Stimulated activated CD4-positive, alpha-beta T cell treated with anti-CD3 and anti-CD28 coated beads, Interleukin-15, amount 100 ng/mL, for 24 hours (primary cell): Measurements from ENCODE around the gene SPTBN1.

ENCODE experiments used
- DNase-seq: peaks from one replicate; pipeline ENCODE4 v3.0.0-alpha.2; 2020

The SPTBN1 gene

DNA sequence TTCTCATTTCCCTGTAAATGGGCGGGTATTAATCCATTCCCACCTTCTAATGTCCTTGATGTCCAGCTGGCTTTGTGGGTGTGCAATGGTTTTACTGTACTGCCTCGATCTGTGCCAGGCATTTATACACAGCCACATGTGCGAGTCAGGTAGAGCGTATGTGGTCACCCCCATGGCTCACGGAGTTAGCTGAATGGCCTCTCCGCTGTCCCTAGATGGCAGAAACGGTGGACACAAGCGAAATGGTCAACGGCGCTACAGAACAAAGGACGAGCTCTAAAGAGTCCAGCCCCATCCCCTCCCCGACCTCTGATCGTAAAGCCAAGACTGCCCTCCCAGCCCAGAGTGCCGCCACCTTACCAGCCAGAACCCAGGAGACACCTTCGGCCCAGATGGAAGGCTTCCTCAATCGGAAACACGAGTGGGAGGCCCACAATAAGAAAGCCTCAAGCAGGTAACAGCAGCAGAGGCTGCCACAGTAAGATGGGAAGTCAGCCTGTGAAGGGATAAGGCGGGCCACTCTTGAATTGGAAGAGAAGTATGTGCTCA lies 208.2 kb downstream of the SPTBN1 start:
- no peak for DNase-seq

DNA sequence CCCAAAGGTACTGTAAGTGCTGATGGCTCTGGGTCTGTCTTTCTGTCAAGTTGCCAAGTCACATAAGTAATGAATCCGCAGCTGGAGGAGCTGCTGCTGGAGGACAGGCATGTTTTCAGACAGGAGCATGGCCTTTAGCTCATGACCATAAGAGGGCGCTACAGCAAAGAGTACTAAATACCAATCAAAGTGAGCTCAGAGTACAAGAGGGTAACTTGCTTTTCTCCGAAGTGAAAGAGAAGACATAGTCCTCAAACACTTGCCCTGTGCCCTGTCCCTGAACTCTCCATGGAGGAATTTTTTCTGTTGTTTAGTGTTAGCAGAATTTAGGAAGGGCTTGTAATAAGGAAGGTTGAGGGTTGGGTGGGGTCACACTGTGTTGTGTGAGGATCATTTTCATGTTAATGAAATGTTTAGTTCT lies 209.3 kb downstream of the SPTBN1 start:
- DNase-seq = peak; percentile 61

DNA sequence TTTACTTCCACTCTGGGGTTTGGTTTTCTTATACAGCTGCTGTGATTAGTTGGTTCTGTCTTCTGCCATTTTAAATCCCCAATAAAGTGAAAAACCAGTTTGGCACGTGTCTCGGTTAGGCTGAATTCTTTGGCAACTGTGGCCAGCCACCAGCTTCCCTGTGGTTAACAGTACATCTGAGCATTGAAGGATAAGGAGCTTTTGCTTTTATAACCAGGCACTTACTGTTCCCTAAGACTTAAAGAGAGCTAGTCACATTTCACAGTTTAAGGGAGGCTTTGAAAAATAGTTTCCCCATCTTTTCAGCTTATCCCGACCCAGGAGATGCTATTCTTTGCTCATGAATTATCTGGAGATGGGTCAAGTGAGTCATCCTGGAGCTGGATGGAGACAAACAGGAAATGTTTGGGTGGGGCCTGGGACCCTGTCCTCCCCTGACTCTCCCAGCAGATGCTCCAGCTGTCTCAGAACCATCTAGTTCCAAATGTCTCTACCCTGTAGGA lies 210.1 kb downstream of the SPTBN1 start:
- no peak for DNase-seq

DNA sequence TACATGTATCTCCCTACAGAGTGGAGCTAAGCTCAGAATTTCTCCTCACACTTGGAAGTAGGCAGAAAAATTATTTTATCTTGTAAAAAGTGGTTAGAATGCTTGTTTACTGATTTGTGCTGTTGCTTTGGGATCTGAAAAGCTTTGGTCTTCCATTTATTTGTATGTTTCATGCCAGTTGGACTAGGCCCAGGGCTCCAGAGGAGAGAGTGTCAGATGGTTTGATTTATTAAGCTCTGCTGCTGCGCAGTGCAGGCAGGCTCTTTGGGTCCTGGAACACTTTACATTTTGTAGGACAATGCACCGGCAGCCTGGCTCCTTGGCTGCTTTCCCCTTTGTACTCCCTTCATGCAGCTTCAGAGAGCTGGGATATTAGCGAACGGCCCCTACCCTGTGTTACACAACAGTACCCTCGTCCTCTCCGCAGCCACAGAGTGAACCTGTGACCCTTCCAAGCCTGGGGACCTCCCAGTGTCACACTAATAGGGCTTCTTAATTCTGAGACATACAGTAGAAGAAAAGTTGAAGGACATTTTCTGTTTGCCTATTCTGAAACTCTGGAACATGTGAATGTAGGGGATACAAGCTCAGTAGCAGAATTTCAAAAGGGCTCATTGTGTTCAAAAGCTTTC lies 210.6 kb downstream of the SPTBN1 start:
- DNase-seq = no peak

DNA sequence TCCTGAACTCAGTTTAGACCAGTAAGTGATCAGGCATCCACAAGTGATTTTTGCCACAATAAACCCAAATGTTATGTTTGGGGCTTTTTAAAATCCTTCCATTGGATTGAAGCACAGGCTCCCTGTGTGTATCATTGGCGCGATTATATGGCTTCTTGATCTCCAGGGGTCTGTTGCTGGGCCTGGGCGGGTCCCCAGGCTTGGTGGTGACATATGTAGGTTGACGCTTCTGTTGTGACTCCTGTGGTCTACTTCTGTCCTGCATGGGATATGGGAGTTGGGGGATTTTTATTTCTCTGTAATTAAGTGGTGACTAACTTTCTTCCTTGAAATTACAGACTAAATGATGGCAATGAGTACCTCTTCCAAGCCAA lies 211.1 kb downstream of the SPTBN1 start:
- DNase-seq = no peak

DNA sequence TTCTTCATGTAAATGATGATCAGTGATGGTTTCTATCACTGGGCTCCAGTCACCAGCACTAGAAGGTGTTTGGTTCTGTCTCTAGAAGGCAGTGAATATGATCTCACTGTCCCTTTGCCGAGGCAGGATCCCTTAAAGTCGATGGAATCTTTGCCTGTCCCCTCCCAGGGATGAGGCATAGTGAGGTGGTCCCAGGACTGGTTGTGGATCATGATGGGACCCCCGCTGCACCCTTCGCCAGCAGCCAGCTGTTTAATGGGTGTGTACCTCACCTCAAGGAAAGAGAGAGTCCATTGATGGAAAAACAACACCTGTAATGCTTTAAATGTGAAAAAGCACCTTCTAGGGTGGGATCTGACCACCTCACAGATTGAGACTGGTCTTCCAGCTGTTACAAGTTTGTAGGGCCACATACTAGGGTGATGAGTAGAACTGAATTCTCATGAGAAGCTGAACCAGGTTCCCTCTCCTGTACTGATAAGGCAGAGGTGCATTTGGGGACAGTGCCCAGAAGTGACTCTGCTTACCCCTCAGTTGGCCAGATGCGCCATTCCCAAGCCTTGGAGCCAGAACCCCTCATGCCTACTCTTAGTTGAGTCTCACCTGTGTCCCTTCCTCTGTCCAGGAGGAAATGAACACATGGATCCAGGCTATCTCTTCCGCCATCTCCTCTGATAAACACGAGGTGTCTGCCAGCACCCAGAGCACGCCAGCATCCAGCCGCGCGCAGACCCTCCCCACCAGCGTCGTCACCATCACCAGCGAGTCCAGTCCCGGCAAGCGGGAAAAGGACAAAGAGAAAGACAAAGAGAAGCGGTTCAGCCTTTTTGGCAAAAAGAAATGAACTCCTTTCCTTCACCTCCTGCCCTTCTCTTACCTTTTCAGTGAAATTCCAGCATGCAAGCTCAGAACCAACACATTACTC lies 211.9 kb downstream of the SPTBN1 start:
- no peak for DNase-seq

DNA sequence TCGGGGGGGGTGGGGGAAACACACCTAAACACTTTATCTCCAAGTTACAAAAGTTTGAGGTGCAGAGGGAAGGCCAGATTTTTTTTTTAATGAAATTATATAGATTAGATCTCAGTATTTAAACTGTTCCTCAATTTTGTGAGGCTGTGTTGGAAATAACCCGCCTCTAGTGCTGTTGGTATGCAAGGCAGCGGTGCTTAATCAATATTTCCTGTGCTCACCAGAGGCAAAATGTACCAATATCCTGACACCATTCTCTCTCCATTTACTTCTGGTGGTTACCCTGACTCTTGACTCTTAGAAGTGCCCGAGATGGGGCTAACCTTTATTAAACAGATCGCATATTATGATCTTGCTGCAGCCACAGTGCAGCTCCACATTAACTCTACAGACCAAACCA lies 212.6 kb downstream of the SPTBN1 start:
- DNase-seq = no peak

DNA sequence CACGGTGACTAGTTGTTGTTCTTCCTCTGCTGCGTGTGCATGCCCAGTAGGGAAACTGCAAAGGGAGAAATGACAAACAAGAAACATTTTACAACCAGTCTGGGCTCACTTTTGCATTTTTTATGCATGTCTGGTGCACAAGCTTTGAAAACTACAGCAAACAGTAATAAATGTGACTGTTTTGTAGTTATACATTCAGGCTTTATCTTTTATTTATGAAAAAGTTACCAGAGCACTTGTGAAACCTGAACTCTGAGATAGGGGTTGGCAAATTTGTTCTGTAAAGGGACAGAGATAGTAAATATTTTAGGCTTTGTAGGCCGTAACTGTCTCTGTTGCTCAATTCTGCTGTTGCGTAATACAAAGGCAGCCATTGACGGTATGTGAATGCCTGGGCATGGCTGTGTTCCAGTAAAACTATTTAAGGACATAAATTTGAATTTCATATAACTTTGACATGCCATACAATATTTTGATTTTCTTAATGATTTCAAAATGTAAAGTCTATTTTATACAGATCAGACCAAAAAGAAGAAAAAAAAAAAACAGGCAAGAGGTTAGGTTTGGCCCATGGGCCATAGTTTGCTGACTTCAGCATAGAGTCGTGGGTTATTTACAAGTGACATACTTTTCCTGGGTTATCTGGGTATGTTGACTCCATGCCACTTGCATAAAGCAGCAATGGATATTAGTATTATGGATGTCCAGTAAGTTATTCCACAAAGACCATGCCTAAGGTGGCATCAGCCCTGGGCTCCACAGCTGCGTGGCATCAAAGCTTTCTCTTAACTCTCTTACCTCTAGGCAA lies 213.8 kb downstream of the SPTBN1 start:
- DNase-seq = no peak

DNA sequence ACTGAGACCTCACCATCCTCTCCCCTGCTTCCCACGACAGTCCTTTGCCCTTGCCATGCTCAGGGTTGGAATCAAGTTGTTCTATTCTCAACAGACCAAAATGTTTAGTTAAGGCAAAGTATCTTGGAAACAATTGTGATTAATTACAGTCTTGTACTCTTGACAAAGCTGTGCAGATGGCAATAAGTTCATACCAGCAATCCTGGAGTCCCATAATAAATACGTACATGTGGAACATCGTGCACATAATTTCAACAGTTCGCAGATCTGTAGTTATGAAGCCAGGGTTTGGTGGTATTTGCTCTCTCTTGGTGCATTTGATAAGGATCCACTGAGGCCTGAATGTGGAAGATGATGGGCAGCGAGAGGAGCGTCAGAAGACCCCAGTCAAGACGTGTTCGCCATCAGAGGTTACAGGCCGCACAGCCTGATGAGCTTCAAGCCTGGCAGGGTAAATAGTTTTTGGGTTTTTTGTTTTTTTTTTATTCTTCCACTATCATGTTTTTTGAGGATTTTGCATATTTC lies 214.4 kb downstream of the SPTBN1 start:
- DNase-seq = no peak

DNA sequence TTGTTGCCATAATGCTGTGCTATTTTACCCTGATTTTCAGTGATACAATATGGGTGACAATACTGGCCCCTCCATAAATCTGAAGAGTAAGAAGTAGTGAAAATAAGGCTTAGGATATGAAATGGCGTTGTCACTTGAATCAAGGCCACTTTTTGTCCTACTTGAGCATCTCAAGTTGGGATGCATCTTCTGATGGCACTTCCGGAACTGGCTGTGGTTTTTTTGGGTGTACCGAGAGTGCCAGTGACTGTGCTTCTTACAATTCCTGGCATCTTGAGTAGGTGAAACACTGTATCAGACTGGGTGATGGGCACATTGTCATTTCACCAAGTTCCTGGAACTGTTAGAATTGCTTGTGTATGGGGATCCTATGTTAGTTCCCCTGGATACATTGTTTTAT lies 214.9 kb downstream of the SPTBN1 start:
- DNase-seq = no peak

DNA sequence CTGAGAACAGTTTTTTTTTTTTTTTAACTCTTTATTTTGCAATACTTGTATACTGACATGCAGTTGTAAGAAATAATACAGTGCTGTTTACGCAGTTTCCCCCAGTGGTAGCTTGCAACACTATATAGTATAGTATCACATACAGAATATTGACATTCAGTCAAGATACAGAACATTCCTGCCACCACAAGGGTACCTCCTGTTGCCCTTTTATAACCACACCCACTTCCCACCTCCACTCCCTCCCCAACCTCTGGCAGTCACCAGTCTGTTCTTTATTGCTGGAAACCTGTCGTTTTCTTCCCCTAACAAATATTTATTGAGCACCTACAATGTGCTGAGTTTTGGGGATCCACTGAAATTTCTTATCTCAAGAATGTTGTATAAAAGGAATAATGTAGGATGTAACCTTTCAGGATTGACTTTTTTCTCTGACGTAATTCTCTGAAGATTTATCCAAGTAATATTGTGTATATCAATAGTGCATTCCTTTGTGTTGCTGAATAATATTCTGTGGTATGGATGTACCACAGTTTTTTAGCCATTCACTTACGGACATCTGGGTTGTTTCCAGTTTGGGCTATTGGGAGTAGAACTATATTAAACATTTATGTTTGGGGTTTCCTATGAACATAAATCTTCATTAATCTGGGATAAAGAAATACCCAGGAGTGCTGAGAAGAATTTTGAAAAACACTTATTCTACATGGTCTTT lies 215.9 kb downstream of the SPTBN1 start:
- no peak for DNase-seq

DNA sequence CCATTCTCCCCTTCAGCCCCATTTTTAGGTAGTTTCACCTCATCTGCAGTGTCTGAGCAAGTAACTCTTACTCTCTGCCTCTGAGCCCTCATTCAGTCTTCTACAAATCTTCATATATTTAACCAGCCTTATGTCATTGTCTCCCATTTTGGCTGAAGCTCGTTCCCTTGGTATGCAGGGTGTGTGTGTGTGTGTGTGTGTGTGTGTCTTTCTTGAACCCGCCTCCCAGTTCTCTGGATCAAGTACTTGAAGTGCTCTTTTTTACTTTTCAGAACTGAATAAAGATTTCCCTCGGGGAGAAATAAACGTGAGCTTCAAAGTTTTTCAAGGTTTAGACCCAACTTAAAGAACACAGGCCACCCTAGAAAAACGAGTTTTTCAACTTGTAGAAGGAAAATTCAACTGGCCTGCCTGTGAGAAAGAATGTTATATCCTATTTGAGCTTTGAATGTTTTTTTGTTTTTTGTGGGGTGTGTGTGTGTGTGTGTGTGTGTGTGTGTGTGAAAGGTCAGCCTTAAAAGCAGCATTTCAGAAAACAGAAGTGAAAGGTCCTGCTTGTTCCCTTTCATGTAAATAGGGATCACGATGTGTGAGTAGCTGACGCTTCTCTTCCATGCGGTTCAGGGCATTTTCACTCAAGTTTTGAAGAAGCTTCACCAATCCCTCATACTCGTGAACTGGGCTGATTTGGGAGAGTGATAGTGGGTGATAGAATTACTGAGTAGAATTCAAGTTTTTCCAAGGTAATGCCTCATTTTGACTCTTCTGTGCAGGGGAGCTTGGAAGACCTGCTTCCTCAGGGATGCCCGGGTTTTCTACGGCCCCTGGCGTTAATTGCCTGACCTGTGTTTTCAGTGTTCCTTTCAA lies 216.7 kb downstream of the SPTBN1 start:
- no peak for DNase-seq

DNA sequence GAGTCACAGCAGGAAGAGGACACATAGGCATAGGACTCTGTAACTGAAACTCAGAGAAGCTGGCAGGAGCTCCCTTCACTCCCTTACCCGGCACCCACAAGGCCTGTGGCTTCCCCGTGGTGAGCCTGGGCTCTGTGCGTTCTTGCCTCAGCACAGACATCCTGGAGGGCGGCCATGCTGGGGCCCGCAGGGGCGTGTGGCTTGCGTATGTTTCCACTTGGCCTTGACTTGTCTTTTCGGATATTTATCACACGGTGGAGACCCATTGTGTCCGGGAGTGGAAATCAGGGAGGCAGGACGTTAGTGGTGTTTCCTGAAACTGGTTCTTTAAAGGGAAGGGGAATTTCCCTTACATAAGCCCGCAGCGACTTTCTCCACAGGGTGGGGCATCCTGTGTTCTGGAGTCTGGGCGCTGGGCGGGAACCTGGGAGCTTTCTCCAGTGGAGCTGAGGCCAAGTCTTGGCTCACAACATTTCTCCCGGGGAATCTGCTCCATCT lies 217.4 kb downstream of the SPTBN1 start:
- peak; percentile 76 for DNase-seq

DNA sequence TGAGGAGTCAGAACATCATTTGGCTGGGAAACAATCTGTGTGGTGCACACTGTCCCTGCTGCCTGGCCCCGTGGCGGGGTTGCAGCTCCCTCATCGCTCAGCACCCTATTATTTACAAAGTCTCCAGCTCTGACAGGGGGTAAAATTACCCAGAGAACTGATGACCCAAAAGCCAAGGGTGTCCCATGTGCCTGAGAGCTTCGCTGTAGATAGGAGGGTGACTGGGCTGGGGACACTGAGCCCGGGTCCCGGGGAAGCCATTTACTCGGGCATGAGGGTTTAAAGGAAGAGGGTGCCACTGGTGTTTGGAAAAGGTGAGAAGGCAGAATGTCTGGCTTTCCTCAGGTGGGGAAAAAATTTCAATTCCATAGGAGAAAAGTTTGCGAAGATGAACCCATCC lies 219.2 kb downstream of the SPTBN1 start:
- no peak for DNase-seq

DNA sequence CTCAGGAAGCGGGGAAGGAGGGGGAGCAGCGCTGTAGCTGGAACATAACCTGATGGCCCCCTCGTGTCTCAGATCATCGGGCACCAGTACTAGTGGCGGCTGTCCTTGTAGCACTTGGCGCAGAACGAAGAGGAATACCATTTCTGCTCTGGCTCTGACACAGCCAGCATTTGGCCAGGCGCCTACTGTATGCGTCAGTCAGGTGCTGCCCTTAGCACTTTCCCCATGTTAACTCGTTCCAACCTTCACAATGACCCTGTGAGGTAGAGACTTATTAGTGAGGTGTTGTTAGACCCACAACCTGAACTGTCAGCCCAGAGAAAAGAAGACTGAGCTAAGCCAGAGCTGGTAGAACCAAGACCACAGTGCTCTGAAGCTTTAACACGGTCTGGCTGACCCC lies 219.6 kb downstream of the SPTBN1 start:
- no peak for DNase-seq

DNA sequence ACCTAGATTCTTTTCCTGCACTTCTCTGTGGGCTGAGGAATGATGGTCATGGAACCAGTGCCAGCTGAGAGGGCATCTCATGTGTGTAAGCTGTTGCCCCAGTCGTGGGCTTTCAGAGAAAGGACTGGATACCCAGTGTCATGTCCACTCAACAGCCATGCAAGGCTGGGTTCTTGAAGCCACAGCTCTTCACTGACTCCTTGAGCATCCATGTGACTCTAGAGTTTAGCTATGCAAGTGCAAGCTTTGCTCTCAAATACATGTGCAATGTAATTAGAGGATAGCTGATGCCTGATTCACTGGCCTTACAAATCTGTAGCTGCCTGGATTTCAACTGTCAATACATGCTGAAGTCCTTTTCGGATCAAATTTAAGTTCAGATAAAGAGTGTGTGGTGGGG lies 220.5 kb downstream of the SPTBN1 start:
- DNase-seq = no peak

DNA sequence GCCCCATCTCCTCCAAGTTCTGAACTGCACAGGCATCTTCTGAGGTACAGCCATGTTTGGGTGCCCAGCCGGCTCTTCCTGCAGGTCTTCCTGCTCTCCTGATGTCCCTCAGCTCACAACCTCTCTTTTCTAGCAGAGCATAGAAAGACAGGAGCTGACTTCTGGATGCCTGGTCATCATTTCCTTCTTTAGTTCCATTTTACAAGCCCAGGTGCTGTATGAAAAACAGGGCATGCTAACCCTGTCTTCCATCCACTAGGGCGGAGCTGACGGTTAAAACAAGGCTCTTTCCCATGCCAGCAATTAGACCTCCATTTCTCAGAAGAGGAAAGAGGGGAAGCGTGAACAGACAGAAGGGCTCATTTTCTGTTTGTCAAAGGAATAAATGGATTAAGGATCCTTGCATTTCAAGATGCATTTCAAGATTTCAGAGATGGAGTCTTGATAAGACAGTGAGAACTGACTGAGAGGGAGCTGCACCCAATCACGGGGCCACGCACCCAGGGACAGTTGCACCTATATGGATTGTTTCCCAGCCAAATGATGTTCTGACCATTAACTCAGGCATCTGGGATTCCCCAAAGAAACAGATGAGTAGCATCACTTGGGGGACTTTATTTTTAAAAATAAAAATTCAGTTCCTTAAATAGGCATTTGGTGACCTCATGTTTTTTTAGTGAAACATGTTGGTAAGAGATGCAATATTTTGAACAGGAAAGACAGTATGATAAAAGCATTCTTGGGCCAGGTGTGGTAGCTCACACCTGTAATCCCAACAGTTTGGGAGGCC lies 221.5 kb downstream of the SPTBN1 start:
- no peak for DNase-seq

DNA sequence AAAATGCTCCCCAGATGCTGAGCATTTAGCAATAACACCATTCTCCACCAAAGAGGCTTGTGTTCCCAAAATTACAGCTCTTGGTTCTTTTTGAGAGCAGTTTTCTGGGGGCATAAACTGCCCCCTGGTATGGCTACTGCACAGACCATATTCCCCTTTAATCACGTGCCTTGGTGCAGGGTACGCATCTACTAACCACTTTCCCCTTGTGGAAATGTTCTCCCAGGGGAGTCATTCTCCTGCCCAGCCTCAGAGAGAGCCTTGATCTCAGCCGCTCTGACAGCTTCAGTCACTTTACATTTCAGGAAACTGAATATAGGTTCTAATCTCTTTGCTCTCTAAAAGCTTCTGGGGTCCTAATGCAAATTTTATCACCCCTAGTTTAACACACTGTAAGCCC lies 222.6 kb downstream of the SPTBN1 start:
- no peak for DNase-seq

DNA sequence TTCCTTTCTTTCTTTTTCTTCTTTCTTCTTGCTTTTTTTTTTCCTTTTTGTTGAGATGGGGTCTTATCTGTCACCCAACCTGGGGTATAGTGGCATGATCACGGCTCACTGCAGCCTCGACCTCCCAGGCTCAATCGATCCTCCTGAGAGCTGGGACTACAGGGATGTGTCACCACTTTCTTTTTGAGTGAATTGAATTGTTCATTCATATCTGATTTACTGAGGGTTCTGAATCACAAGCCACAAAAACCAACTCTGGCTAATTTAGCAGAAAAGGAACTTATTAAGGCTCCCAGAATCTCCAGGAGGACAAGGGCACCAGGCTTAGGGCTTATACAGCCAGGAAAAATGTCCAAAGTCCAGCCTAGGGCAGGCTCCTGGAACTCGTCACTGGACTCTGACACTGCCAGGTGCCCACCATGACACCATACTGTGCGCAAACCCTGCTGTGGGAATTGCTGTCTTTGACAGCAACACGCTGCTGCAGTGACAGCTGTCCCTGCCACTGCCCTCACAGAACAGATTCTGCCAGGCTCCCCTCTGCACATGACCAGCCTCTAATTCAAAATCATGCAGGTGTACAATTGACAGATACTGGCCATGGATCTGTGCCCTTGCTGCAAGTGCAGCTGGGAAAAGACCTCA lies 224.4 kb downstream of the SPTBN1 start:
- peak; percentile 63 for DNase-seq

DNA sequence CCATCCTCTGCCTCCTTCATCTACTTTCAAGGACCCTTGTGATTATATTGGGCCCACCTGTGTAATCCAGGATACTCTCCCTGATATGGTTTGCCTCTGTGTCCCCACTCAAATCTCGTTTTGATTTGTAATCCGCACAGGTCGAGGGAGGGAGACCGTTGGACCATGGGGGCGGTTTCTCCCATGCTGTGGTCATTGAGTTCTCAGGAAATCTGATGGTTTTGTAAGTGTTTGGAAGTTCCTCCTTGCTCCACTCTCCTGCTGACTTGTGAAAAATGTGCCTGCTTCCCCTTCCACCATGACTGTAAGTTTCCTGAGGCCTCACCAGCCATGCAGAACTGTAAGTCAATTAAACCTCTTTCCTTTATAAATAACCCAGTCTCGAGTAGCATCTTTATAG lies 225.3 kb downstream of the SPTBN1 start:
- no peak for DNase-seq
